Neural cell (in vitro differentiated cells): ENCODE results near the gene LAPTM4A.

Experiments used
- CTCF ChIP-seq: fragments of 450-650 bp; IDR thresholded peaks from 2 replicates; pipeline ENCODE4 v1.5.1; 2014; ENCODE audit warnings: antibody characterized with exemption, mild to moderate bottlenecking, moderate library complexity; ENCODE audit not compliant: poor library complexity, severe bottlenecking
- EP300 ChIP-seq: fragments of 450-650 bp; conservative IDR thresholded peaks from 2 replicates; pipeline ENCODE4 v1.6.1; 2014; ENCODE audit warnings: antibody characterized with exemption, mild to moderate bottlenecking, moderate library complexity; ENCODE audit not compliant: poor library complexity, severe bottlenecking
- EZH2 ChIP-seq: fragments of 200-600, 300-800 bp; shearing (Covaris generic), sonication (generic); IDR thresholded peaks from 2 replicates; pipeline ENCODE4 v1.6.1; 2014; ENCODE audit warnings: antibody characterized with exemption, low read length, borderline replicate concordance, mild to moderate bottlenecking; ENCODE audit not compliant: insufficient read depth, poor library complexity, severe bottlenecking
- POLR2AphosphoS5 ChIP-seq: IDR thresholded peaks from 2 replicates; pipeline ENCODE4 v1.6.1; 2012
- RAD21 ChIP-seq: fragments of 450-650 bp; conservative IDR thresholded peaks from 2 replicates; pipeline ENCODE4 v1.6.1; 2014; ENCODE audit warnings: antibody characterized with exemption, mild to moderate bottlenecking, moderate library complexity
- TAF1 ChIP-seq: IDR thresholded peaks from 2 replicates; pipeline ENCODE4 v1.6.1; 2012; ENCODE audit warnings: low read depth

- TF ChIP-seq TAF1 = no peak
- TF ChIP-seq CTCF = no peak
- TF ChIP-seq RAD21 = no peak
- no peak for TF ChIP-seq EZH2
- TF ChIP-seq EP300 = no peak
- TF ChIP-seq POLR2AphosphoS5 = peak; percentile 1
Measured at GRCh38 chr2:20050646-20051531, 539 bp downstream of the LAPTM4A start.
